ENCODE measurements around the gene TMUB1. TPM values are rescaled to one million over a fixed set of nuclear protein-coding genes. Genes with fewer than 3 reads are reported as not detected.

TMUB1 gene
- total and polyA plus RNA-seq, 2 donors (not counting 3 experiments of a cell fraction or from before 2014, with no cell fraction given) = 41.3 to 45.3 TPM

GRCh38 chr7:151085691-151086620 lies 2.7 kb upstream of the TMUB1 start, which contains the start of gene AGAP3:
Gene AGAP3 (plus strand): TSS chr7:151086475. CDS start chr7:151086742, 267 bp downstream.
- ChIA-PET CTCF (interaction anchor here (1.0 to 2.5 kb wide), 9 partner anchors 10 to 100 kb away, joined by 3 to 16 read pairs (median 4); partner anchors contain the start of gene ABCB8), POLR2A (interaction anchor here (1.0 kb wide), 1 partner anchor 23 kb away, joined by 4 read pairs; no protein-coding TSS in a partner anchor)
- H3K4me1 ChIP-seq (ENCODE audit: control insufficient read depth, extremely low read depth, insufficient read depth, low read length) = peaks cover 59% of the 10 kb centered on the region
- no TSS peak for BruUV-seq (replicated peaks)
- FAIRE-seq (peak; percentile 86), DNase-seq (ENCODE audit: low read depth, low spot score) (peak; percentile 80)
- H3K36me3 ChIP-seq (ENCODE audit: control insufficient read depth in 2 of 2, extremely low read depth in 1 of 2, insufficient read depth in 2 of 2, low read length in 2 of 2) = no peaks in the 10 kb centered on the region
- peak within 1 kb of the TSS; percentile 78 for H3K9ac ChIP-seq (replicated peaks; ENCODE audit: extremely low read depth, insufficient read depth, low read length)
- intact Hi-C loops (cut with micrococcal nuclease) = no loop called here
- peaks cover 46% of the 10 kb centered on the region for H3K79me2 ChIP-seq (ENCODE audit: control insufficient read depth, insufficient read depth, low read length)
- peak within 1 kb of the TSS; percentile 98 for H3K27ac ChIP-seq (ENCODE audit: insufficient read depth, low read depth, low read length)
- peak within 1 kb of the TSS; percentile 94 for H3K4me2 ChIP-seq (ENCODE audit: insufficient read depth, low read length)
- H3K9me3 ChIP-seq (replicated peaks; ENCODE audit: control insufficient read depth, insufficient read depth, low read length) = no peaks in the 10 kb centered on the region
- no peaks in the 10 kb centered on the region for H3K9me1 ChIP-seq (replicated peaks; ENCODE audit: control insufficient read depth, extremely low read depth, insufficient read depth, low read length)
- TF ChIP-seq CTCF (IDR thresholded peaks at IDR 0.05; ENCODE audit: extremely low read depth in 1 of 2, insufficient read depth in 1 of 2, low read depth in 1 of 2, low read length in 2 of 2) = peak in 1 of 2 donors; percentile 1
- TF ChIP-seq MAX (IDR thresholded peaks at IDR 0.05; ENCODE audit: insufficient read depth, insufficient read length) = no peak
- no peak for TF ChIP-seq JUN (IDR thresholded peaks at IDR 0.05; ENCODE audit: borderline replicate concordance, insufficient read depth, insufficient read length, low read depth)
- TF ChIP-seq MYC (IDR thresholded peaks at IDR 0.05; ENCODE audit: low read depth, low read length) = peak; percentile 20
- peak; percentile 91 for TF ChIP-seq POLR2AphosphoS5 (IDR thresholded peaks at IDR 0.05; ENCODE audit: insufficient read depth, low read depth, low read length)
- no peak for TF ChIP-seq EZH2 (IDR thresholded peaks at IDR 0.05; ENCODE audit: borderline replicate concordance, low read depth, low read length, severe bottlenecking)
- TF ChIP-seq POLR2A (IDR thresholded peaks at IDR 0.05; ENCODE audit: low read depth, low read length) = peak; percentile 89
- TF ChIP-seq GATA2 (IDR thresholded peaks at IDR 0.05; ENCODE audit: insufficient read depth, insufficient read length, low read depth, low read length) = no peak
- TF ChIP-seq FOS (IDR thresholded peaks at IDR 0.05; ENCODE audit: borderline replicate concordance, insufficient read depth, low read length) = no peak
- peak within 1 kb of the TSS; percentile 45 for H2AFZ ChIP-seq (ENCODE audit: low read depth, low read length)
- H3K27me3 ChIP-seq (ENCODE audit: control insufficient read depth in 2 of 2, insufficient read depth in 2 of 2, low read length in 2 of 2) = no peaks in the 10 kb centered on the region
- peak within 1 kb of the TSS; percentile 81 to 96 (median 82) for H3K4me3 ChIP-seq (replicated peaks in 1 of 3; ENCODE audit: insufficient read depth in 1 of 3, low read depth in 1 of 3, low read length in 3 of 3)
- H4K20me1 ChIP-seq (replicated peaks; ENCODE audit: control insufficient read depth, extremely low read depth, insufficient read depth, low read length) = no peaks in the 10 kb centered on the region
- dilution Hi-C loops (cut with MboI; ENCODE audit: extremely low pct_ligation_motif_present, low sequenced_read_pairs) = no loop called here

Data from endothelial cell of umbilical vein (primary cell).